MV-4-11 (cell line): ENCODE measurements around the gene ACSF3.

ENCODE experiments used
- DNase-seq: peaks from one replicate; lab custom pipeline; 2025; lab: John Stamatoyannopoulos, UW

Gene ACSF3

DNA sequence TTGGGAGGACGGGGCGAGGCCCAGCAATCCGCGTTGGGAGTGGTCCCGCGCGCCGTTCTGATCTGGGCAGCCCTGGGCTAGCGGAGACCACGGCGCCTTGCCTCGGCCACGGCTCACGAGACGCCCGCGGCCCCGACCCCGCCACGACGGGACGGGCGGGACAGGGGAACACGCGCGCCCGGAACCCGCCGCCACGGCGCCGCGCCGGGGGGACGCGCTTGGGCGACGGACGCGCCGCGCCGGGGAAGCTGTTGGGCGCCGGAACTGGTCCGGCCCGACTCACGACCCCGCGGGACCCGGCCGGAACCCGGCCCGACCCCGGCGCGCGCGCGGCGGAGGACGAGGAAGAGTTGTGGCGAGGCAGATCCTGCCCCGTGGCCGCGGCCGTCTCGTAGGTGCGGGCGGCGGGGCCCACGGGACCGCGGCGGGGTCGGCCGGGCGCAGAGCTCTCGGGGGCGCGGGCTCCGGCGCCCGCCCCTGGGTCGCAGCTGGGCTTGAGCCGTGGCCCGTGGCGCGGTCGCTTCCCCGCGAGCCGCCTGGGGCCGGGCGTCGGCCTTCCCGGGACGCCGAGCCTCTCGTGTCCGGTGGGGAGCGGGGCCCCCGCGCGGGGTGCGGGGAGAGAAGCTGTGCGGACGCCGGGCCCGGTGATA is at the start of gene ACSF3:
TSS of gene ACSF3 (plus strand) at position 251 of the 650 bp plus-strand sequence. CDS start 6,830 bp downstream, outside the sequence.
- no peak for DNase-seq

- DNase-seq: no peak
Observed at GRCh38 chr16:89044418-89045180, 49.1 kb upstream of the ACSF3 start.

GRCh38 chr16:89045181-89045815 is 48.4 kb upstream of the ACSF3 start:
- no peak for DNase-seq

- DNase-seq: no peak
Observed at GRCh38 chr16:89045881-89046280, 47.8 kb upstream of the ACSF3 start.

DNA sequence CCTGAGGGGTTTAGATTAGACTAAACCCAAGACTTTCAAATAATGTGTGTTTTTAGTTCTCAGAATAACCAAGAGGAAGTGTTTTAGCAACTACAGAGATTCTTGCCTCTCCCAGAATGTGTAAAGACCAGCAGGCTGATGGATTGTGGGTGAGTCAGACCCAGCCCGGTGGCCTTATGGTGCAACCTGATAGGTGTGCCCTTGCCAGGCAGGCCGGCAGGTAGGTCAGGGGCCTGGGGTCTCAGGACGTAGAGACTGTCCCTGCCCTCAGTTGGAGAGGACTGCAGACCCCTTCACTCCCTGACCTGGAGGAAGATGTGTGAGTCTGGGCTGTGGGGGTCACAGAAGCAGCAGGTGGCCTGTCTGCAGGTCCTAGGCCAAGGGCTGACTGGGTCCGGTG is 47.2 kb upstream of the ACSF3 start:
- no peak for DNase-seq

- DNase-seq: no peak
Observed at GRCh38 chr16:89047331-89048089, 46.1 kb upstream of the ACSF3 start.

DNA sequence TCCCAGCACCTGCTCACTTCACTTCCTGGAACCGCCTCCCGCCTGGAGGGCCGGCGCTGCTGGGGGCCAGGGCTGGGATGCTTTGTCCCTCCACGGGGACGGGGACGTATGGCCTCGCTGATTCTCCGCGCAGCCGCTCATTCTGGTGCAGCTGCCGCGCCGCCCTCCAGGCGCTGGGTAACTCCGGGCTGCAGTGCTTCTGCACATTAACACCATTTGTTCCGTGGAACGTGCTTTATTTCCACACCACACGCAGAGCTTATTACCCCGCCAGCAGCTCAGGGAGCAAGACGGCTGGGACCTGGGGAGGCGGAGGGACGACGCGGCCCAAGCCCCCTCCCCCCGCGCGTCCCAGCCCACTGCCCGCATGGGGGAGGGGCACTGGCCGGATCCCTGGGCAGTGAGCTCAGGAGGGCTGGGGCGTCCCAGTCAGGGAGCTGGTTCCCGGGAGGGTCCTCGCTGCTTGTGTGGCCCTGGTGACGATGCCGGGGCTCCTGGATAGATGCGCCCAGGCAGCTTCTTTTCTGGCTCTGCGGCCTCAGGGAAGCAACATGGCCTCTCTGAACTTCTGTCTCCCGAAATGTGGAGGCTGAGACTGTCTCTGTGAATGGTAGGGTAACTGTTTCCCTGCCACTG is 45.4 kb upstream of the ACSF3 start:
- DNase-seq: no peak

GRCh38 chr16:89048871-89049422 is 44.7 kb upstream of the ACSF3 start:
- DNase-seq: no peak

GRCh38 chr16:89049484-89050118 is 44.1 kb upstream of the ACSF3 start:
- no peak for DNase-seq

- no peak for DNase-seq
Observed at GRCh38 chr16:89050119-89050867, 43.4 kb upstream of the ACSF3 start.

- DNase-seq: no peak
Observed at GRCh38 chr16:89050868-89051311, 42.8 kb upstream of the ACSF3 start.

DNA sequence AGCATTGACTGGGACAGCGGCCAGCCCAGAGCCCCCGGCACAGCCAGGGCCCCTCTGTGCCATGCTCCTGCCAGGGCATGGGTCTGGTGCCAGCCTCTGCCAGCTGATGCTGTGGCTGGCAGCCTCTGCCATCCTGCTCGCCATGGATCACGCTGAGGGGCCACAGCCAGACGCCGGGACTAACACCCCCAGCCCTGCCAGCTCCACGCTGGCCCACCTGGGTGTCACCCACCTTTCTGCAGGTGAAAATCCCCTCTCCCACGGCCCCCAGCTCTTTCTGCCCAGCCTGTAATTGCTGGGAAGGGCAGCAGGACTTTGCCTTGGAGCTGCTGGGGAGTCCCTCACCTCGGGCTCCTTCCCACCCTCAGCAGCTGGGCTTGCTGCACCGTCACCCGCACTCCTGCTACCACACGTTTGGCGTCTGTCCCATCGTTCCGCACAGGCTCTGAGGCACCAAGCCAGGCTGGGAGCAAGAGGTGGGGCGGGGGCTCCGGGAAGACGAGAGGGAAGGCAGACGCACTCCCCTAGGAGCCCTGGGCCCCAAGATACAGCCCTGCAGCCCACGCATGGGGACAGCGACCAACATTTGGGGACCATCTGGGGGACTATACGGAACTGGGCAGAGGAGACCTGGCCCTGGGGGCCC is 42.0 kb upstream of the ACSF3 start:
- DNase-seq: no peak

- DNase-seq: no peak
Observed at GRCh38 chr16:89052191-89052889, 41.3 kb upstream of the ACSF3 start.

GRCh38 chr16:89052890-89053724 is 40.5 kb upstream of the ACSF3 start:
- peak; percentile 55 for DNase-seq

- DNase-seq: no peak
Observed at GRCh38 chr16:89053725-89054029, 40.0 kb upstream of the ACSF3 start.

GRCh38 chr16:89054261-89054661 is 39.4 kb upstream of the ACSF3 start:
- DNase-seq: no peak

DNA sequence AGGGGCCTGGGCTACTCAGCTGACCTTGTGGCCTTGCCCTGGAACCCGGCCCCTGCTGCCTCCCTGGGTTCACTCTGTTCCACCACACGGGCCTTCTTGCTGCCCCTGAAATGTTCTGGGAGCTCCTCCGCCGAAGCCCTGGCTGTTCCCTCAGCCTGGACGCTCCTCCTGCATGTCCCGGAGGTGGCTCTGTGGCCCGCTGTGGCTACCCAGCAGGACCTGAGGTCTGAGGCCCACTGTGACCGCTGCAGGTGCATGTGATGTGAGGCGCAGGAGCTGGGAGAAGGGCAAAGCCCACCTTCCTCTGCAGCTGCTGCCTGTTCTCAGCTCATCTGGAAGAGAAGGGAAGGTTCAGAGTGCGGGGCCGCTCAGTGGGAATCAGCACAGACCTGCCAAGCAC is 38.9 kb upstream of the ACSF3 start:
- DNase-seq: no peak

DNA sequence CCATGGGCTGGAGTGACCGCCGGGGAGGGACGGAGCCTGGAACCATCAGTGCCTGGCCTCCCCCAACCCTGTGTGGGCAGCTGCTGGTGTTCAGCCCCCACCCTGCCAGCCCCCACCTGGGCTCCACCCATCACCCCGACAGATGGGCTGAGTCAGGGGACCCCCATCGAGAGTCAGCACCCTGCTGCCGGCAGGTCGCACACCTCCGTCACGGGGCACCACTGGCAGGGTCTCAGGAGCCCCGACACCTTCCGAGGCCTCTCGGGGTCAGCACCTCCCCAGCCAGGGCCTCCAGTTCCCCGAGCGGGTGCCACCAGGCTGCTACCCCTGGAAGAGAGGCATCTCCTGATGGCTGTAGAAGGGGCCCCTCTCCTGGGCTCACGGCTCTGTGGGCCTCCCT is 38.3 kb upstream of the ACSF3 start:
- no peak for DNase-seq
